Forelimb muscle (tissue), 1 donor: Measurements from ENCODE around the gene SLC2A3. TPM values are rescaled to one million over a fixed set of nuclear protein-coding genes. Genes with fewer than 3 reads are reported as not detected.
"Not testable (repeated sequence)": the region's sequence is repeated elsewhere in the genome, so short reads cannot be mapped to it uniquely, and the experiment has no call there.

Experiments used
- DNase-seq: peaks from one replicate; pipeline ENCODE4 v3.0.0-alpha.2; 2013; ENCODE audit warnings: low read depth
- polyA plus RNA-seq: library from polyadenylated mRNA; unstranded; fragments of 120-200 nt; gene quantifications from one replicate; pipeline ENCODE4 v1.2.1, GENCODE V29; 2013; ENCODE audit not compliant: insufficient read length

SLC2A3 gene
- polyA plus RNA-seq, 1 donor: 15.2 TPM

DNA sequence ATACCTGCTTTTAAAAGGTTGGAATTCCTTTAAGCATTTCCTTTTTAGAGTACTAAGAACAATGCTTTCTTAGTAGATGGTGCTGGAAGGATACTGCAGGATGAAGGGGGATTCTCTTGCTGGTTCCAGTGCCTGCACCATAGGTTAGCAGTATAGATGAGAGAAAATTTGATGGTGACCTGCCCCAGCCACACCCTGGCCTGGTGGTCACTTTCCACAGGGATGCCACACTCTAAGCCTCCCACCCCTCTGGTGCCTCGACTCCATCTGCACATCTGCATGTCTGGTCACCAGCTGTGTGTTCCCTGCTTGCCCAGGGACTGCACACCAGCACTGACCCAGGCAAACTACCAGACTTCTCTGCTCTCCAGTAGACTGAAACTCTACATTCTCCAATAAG, 19.1 kb downstream of the SLC2A3 start:
- DNase-seq: no peak

DNA sequence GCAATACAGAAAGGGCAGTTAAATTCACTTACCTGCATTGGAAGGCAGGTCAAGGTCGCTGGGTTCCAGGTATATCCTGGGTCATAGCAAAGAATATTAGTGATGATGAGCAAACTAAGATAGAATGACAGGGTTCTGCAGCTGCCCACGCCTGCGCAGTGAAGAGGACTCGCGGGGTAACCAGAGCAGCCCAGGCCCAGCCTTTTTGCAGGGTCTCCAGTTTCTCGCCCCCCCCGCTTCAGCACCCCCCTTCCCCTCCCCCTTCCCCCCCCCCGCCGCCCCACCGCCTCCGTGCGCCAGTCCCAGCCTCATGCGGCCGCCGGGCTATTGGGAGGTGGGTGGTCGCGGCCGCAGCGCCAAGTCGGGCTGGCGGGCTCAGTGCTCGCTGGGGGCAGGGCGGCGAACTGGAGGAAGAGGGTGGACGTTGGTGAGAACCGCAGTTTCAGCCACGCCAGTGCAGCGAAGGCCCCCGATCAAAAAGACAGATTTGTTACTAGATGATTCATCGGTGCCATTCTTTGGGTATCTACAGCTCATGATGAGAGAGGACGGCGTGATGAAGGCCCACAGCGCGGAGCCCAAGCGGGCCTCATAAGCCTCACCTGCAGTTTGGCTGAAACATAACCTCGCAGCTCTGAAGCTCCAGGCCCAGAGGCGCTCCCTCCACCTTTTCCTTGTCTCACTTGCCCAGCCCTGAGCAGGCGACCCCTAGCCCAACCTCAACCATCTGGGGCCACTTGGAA, 20.2 kb downstream of the SLC2A3 start:
- DNase-seq: no peak

DNA sequence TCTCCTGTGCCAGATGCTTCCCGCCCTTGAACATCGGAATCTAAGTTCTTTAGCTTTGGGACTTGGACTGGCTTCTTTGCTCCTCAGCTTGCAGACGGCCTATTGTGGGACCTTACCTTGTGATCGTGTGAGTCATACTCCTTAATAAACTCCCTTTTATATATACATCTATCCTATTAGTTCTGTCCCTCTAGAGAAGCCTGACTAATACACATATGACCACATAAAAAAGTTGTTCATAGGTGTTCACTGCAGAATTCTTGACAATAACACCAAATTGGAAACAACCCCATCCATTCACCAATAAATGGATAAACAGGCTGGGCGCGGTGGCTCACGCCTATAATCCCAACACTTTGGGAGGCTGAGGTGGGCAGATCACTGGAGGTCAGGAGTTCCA, 25.9 kb downstream of the SLC2A3 start:
- not testable (repeated sequence) for DNase-seq

DNA sequence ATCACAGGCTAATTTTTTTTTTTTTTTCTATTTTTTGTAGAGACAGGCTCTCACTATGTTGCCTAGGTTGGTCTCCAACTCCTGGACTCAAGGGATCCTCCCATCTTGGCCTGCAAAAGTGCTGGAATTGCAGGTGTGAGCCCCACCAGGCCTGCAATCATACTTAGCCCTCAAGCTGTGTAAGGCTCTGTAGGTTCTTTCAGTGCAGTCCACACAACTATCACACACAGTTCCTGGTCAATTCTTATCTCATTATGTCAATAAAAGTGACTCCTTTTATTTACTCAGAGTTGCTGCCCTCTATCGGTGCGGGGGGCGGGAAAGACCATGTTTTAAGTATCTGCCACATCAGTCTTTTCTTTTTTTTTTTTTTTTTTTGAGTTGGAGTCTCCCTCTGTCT, 29.0 kb downstream of the SLC2A3 start:
- DNase-seq: no peak

DNA sequence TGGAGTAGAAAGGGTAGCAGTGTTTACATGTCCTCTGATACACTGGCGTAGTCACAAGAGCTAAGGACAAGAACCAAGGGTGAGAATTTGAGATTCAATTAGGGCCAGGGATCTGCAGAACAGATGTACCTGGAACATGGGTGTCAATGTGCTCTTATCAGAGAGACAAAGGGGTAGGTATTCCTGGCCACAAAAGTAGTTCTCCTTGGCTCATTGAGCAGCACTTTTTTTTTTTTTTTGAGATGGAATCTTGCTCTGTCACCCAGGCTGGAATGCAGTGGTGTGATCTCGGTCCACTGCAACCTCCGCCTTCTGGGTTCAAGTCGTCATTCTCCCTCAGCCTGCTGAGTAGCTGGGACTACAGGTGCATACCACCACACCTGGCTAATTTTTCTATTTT, 29.7 kb downstream of the SLC2A3 start:
- not testable (repeated sequence) for DNase-seq

DNA sequence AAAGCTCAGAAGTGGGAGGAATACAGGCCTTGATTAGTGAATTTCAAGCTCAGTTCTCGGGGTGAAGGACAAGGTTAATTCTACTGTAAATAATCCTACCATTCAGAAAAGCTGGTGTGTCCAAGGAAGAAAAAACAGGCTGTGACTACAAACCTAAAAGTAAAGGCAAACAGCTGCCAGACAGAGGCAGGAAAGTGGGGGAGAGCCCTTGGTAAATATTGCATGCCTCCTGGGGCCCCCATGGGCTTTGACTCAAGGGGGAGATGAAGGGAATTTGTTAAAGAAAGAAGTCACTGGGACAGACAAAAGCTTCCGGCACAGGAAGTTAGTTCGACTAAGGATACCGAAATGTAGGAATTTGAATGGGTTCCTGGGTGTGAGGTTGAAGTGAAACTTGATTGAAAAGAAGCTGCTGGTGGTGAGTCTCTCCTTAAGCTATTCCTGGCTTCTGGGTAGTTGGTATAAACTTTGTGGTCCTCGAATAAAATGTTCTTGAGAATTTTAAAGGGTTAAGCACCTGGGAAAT, 30.3 kb downstream of the SLC2A3 start:
- DNase-seq: not testable (repeated sequence)

DNA sequence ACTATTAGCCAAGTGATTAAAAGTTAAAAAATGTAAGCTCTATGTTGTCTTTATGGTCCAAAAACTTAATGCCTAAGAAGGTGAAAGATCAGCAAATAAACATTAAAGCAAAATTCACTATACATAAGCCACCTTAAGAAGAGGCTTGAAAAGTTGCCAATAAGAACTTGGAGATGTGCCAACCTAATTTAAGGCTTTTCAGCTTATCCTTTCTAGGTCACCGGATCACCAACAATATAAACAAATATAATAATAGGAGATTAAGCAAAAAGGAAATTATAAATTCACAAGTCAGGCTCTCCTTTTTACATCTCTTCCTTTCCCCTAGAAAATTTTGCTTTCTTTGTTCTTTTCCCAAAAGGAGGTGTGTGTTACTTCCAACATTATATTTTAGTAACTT, 30.9 kb downstream of the SLC2A3 start:
- no peak for DNase-seq

DNA sequence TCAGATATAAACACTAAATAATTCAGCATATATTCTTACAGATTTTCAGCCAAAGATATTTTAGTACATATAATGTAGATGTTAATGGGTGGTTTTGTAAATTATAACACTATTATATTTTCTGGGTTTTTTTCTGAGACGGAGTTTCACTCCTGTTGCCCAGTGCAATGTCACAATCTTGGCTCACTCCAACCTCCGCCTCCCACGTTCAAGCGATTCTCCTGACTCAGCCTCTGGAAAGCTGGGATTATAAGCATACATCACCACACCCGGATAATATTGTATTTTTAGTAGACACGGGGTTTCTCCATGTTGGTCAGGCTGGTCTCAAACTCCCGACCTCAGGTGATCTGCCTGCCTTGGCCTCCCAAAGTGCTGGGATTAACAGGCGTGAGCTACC, 33.6 kb downstream of the SLC2A3 start:
- not testable (repeated sequence) for DNase-seq

DNA sequence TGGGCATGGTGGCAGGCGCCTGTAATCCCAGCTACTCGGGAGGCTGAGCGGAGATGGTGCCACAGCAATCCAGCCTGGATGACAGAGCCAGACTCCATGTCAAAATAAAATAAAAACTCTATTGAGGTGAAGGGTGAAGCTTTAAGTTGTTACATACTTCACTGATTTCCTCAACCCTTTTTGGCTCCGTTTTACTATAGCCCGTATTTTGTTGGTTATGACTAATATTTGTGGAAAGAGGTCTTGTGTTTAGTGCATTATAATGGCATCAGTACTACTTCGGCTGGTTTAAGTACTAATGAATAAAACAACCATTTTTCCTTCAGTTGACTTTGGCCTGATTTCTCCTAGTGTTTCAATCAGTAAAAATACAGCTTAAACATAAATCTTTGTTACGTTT, 36.2 kb downstream of the SLC2A3 start:
- DNase-seq: no peak

DNA sequence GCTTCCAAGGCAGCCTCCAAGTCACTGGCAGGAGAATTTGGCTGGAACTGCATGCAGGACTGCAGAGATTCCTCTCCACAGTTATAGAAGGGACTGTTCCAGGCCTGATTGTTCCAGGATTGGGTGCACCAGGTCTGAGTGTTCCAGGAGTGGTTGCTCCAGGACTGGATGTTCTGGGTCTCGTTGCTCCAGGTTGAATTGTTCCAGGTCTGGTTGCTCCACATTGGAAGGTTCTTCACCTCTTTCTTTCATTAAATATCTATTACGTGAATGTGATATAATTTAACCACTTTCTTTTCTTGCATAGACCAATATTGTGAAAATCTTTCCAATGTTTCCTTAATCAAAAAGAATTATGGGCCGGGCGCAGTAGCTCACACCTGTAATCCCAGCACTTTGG, 39.3 kb downstream of the SLC2A3 start:
- not testable (repeated sequence) for DNase-seq

DNA sequence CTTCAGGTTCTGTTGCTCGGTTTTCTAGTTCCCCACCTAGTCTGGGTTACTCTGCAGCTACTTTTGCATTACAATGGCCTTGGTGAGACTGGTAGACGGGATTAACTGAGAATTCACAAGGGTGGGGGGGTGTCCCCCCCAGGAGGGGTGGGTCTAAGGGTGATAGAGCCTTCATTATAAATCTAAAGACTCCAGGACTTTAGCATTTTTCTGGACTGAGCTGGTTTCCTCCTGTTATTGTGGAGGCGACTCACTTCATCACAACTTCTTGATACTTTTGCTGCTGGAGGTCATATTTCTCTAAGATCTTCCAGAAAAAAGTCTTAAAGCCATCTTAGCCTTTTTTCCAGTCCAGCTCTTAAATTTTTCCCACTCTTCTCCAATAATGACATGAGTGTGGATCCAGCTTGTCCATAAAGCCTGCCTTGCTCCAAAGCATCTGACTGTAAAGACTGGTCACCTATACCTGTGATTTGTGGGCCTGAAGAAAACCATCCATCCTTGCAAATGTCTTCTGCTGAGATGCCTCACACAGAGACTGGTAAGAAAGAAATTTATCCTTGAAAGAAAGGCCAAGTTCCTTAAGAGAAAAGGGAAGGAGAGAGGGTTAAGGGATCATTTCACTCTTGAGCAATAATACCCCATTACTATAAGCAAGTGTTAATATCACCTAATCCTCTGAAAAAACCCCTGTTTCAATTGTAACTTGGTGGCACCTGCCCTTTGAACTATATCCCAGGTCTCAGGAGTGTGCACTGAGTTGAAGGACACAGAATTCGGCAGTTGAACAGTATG, 43.6 kb downstream of the SLC2A3 start:
- DNase-seq: no peak

DNA sequence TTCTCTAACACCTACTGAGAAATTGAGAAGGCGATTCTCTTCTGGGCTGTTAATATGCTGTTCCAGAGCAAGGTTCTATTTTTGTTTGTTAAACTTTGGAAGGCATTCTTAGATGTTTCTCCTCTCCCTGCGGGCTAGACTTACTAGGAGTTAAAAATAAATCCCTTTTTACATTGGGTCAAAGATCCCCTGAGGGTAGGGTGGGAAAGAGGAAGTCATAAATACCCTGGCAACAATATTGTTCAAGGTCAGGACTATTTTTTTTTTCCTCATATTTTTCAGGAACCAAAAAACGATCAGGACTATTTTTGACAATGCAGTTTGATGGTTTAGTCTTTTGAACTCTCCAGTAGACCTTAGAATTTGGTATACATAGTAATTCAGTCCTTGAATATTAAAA, 51.3 kb downstream of the SLC2A3 start:
- no peak for DNase-seq

DNA sequence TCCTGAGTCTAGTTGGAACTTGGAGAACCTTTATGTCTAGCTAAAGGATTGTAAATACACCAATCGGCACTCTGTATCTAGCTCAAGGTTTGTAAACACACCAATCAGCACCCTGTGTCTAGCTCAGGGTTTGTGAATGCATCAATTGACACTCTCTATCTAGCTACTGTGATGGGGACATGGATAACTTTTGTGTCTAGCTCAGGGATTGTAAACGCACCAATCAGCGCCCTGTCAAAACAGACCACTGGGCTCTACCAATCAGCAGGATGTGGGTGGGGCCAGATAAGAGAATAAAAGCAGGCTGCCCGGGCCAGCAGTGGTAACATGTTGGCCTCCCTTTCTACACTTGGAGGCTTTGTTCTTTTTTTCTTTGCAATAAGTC, 54.3 kb downstream of the SLC2A3 start:
- DNase-seq: not testable (repeated sequence)

DNA sequence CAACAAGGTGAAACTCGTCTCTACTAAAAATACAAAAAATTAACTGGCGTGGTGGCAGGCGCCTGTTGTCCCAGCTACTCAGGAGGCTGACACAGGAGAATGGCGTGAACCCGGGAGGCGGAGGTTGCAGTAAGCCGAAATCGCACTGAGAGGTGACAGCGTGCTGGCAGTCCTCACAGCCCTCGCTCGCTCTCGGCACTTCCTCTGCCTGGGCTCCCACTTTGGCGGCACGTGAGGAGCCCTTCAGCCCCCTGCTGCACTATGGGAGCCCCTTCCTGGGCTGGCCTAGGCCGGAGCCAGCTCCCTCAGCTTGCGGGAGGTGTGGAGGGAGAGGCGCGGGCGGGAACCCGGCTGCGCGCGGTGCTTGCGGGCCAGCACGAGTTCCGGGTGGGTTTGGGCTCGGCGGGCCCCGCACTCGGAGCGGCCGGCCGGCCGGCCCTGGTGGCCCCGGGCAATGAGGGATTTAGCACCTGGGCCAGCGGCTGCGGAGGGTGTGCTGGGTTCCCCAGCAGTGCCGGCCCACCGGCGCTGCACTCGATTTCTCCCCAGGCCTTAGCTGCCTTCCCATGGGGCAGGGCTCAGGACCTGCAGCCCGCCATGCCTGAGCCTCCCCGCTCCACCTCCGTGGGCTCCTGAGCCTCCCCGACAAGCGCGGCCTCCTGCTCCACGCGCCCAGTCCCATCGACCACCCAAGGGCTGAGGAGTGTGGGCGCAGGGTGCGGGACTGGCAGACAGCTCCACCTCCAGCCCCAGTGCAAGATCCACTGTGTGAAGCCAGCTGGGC, 54.8 kb downstream of the SLC2A3 start:
- not testable (repeated sequence) for DNase-seq

DNA sequence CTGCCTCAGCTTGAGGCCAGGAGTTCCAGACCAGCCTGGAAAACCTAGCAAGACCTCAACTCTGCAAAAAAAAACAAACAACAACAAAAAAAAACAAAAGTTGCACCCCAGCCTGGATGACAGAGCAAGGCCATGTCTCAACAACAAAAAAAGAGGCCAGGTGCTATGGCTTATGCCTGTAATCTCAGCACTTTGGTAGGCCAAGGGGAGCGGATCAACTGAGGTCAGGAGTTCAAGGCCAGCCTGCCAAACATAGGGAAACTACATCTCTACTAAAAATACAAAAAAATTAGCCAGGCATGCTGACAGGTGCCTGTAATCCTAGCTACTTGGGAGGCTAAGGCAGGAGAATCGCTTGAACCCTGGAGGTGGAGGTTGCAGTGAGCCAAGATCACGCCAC, 56.7 kb downstream of the SLC2A3 start:
- no peak for DNase-seq

DNA sequence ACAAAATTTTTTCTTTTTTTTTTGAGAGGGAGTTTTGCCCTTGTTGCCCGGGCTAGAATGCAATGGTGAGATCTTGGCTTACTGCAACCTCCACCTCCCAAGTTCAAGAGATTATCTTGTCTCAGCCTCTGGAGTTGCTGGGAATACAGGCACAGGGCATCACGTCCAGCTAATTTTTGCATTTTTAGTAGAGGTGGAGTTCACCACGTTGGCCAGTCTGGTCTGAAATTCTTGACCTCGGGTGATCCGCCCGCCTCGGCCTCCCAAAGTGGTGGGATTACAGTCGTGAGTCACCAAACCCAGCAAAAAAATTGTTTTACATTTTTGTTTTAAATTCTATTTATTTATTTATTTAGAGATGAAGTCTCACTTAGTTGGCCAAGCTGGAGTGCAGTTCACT, 58.6 kb downstream of the SLC2A3 start:
- DNase-seq: no peak

DNA sequence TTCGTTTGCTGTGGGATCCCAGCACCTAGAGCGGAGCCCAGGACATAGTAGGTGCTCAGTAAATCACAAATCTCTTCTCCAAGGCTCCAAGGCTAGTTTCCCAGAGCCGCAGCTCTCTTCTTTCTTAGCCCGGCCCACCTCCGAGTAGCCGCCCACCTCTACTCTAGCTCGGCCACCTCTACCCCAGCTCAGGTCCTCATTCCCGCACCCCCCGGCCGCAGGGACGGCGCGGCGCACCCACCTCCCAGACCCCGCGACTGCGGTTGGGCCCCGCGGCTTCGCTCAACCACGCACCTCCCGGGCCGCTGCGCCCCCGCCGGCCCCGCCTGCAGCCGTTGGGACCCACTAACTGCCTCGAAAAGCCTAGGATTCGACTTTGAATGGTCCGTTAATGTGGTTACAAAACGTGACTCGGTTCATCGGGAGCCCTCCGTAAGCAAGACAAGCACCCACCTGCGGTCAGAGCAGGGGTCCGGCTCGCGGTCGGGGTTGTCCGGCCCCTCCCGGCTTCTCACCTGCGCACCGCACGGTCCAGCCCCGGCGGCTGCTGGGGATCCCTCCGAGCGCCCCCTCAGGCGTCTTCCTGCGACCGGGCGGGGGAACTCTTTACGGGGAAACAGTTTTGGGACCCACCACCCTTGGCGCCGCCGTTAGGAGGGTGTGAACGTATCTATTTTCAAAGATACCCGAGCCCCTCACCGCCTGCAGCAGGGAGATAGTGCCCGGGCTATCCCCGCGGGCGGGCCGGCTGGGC, 63.2 kb downstream of the SLC2A3 start, which contains the start of gene SLC2A14:
SLC2A14 (minus strand) TSS at position 350 of the 754 bp plus-strand sequence. CDS start 3,035 bp downstream, outside the sequence.
- no peak for DNase-seq

DNA sequence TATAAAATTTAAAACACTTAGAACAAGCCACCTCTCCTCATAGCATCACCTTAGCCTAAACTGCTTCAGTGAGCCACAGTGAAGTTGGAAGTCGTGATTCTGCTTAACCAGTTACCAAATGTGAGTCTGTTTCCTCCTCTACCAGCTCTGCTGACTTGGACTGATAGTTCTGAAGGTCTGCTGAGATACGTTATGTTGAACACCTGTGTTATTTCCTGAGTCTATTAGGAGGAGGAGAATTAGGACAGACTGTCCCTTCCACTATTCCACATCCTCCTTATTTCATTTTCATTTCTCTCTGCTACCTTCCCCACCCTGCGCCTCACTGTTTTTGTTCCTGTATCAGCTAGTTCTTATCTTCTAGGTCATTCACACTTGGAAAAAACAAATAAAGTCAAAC, 65.7 kb downstream of the SLC2A3 start:
- DNase-seq: no peak
